Brain microvascular endothelial cell (primary cell): Measurements from ENCODE around the gene COL28A1.

Experiments used
- DNase-seq: peaks from one replicate; pipeline ENCODE4 v3.0.0-alpha.2; 2020
- H3K27ac ChIP-seq: fragments of 250-450 bp; sonication (Bioruptor Pico); 2 replicates; pipeline ENCODE4 v1.5.1; 2020; ENCODE audit warnings: mild to moderate bottlenecking, moderate library complexity
- H3K27me3 ChIP-seq: fragments of 250-450 bp; sonication (Bioruptor Pico); replicated peaks from 2 replicates; pipeline ENCODE4 v1.5.1; 2020; ENCODE audit warnings: mild to moderate bottlenecking
- H3K36me3 ChIP-seq: fragments of 250-450 bp; sonication (Bioruptor Pico); replicated peaks from 2 replicates; pipeline ENCODE4 v1.5.1; 2020; ENCODE audit warnings: mild to moderate bottlenecking
- H3K4me3 ChIP-seq: 2 replicates; pipeline ENCODE4 v1.5.1; 2011; ENCODE audit warnings: low read depth, mild to moderate bottlenecking, control low read depth, low read length, moderate library complexity
- CTCF ChIP-seq: IDR thresholded peaks from 2 replicates; pipeline ENCODE4 v1.5.1; 2011; ENCODE audit warnings: low read depth, mild to moderate bottlenecking, moderate library complexity, low read length, control low read depth, inconsistent platforms; ENCODE audit errors: missing control alignments
- in situ Hi-C: cut with HindIII; loops from 2 replicates; pipeline ENCODE4 v1.10.0; 2017; ENCODE audit warnings: low sequenced_read_pairs, low pct_ligation_motif_present

COL28A1 gene

GRCh38 chr7:7490003-7490402, 45.7 kb downstream of the COL28A1 start:
- H3K27ac ChIP-seq: no peak overlapping the region
- TF ChIP-seq CTCF: no peak
- in situ Hi-C loops: no loop called here
- no peak overlapping the region for H3K4me3 ChIP-seq
- H3K27me3 ChIP-seq: no peaks in the 10 kb centered on the region
- DNase-seq: no peak
- no peaks in the 10 kb centered on the region for H3K36me3 ChIP-seq

- in situ Hi-C loops: no loop called here
- DNase-seq: no peak
- Histone ChIP-seq H3K27me3 (no peaks in the 10 kb centered on the region), H3K27ac (no peak overlapping the region), H3K36me3 (no peaks in the 10 kb centered on the region), H3K4me3 (no peak overlapping the region)
- no peak for TF ChIP-seq CTCF
Measured at GRCh38 chr7:7489546-7489945, 46.1 kb downstream of the COL28A1 start.

DNA sequence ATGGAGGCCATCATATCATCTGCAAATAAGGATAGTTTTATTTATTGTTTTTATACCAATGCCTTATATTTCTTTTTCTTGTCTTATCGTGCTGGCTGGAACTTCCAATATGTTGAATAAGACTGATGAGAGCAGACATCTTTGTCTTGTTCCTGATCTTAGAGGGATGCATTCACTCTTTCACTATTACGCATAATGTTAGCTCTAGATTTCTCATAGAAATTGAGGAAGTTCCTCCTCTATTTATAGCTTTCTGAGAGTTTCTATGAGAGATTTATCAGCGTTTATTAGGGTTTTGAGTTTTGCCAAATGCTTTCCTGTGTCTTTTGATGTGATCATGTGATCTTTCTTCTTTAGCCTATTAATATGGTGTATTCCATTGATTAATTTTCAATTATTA, 49.3 kb downstream of the COL28A1 start:
- no peak for DNase-seq
- TF ChIP-seq CTCF: no peak
- no peak overlapping the region for H3K27ac ChIP-seq
- H3K4me3 ChIP-seq: no peak overlapping the region
- in situ Hi-C loops: no loop called here
- H3K36me3 ChIP-seq: no peaks in the 10 kb centered on the region
- H3K27me3 ChIP-seq: no peaks in the 10 kb centered on the region

DNA sequence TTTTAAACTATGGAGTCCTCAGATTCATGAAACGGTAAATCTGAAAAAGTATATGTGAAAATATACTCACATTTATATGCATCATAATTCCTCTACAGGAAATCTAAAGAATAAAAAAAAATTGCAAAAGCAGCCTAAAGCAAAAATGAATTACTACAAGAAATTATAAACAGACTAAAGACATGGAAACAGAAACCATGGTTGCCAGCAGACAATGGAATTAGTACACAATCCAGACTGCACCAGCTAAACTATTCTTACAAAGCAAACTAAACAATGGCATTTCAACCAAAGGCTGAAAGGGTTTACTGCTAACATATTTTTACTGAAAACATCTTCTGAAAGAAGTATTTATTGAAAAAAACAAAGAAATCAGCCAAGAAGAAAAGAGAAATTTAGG, 51.6 kb downstream of the COL28A1 start:
- Histone ChIP-seq H3K4me3 (no peak overlapping the region), H3K27ac (no peak overlapping the region), H3K27me3 (no peaks in the 10 kb centered on the region), H3K36me3 (no peaks in the 10 kb centered on the region)
- TF ChIP-seq CTCF: no peak
- no peak for DNase-seq
- in situ Hi-C loops: no loop called here

GRCh38 chr7:7481802-7482201, 53.9 kb downstream of the COL28A1 start:
- in situ Hi-C loops: no loop called here
- Histone ChIP-seq H3K4me3 (no peak overlapping the region), H3K27me3 (no peaks in the 10 kb centered on the region), H3K27ac (no peak overlapping the region), H3K36me3 (no peaks in the 10 kb centered on the region)
- no peak for TF ChIP-seq CTCF
- no peak for DNase-seq

DNA sequence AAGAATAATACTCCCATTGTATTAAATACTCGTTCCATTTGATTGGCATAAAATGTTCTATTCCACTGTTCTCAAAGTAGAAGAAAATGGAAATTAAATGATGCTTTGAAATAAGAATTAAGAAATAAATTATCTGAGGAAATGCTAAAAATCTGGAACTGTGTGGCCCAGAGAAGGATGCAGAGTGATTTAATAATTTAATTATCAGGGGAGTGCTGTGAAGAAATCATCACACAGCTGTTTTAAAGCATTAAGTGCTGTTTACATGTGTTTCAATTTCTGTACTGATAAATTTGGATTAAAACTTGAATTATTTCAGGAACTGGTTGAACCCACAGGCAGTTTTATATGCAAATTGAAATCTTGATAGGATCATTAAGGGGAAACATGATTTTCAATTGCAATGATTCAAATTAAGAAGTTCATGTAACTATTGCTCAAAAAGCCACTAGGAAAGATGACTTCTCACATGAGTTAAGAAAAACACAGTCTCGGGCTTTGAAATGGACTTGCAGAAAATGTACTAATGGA, 56.3 kb downstream of the COL28A1 start:
- TF ChIP-seq CTCF: no peak
- DNase-seq: no peak
- in situ Hi-C loops: no loop called here
- no peaks in the 10 kb centered on the region for H3K27me3 ChIP-seq
- no peak overlapping the region for H3K4me3 ChIP-seq
- H3K27ac ChIP-seq: no peak overlapping the region
- H3K36me3 ChIP-seq: no peaks in the 10 kb centered on the region
